GM12872 (cell line): Measurements from ENCODE around the gene SLIT1.

Experiments used
- CTCF ChIP-seq: IDR thresholded peaks from 3 replicates; pipeline ENCODE4 v1.5.1; 2011; ENCODE audit warnings: low read depth, mild to moderate bottlenecking, low read length, moderate library complexity; ENCODE audit not compliant: insufficient read depth

Gene SLIT1

GRCh38 chr10:97099089-97099488 is 86.7 kb downstream of the SLIT1 start:
- no peak for TF ChIP-seq CTCF

- TF ChIP-seq CTCF = no peak
Measured at GRCh38 chr10:97097084-97097433, 88.7 kb downstream of the SLIT1 start.

- no peak for TF ChIP-seq CTCF
Measured at GRCh38 chr10:97096261-97097083, 89.3 kb downstream of the SLIT1 start.

- TF ChIP-seq CTCF = no peak
Measured at GRCh38 chr10:97095701-97096260, 90.0 kb downstream of the SLIT1 start.

- TF ChIP-seq CTCF = no peak
Measured at GRCh38 chr10:97090644-97091043, 95.1 kb downstream of the SLIT1 start.

GRCh38 chr10:97090035-97090434 is 95.7 kb downstream of the SLIT1 start:
- no peak for TF ChIP-seq CTCF

GRCh38 chr10:97089209-97089870 is 96.4 kb downstream of the SLIT1 start:
- no peak for TF ChIP-seq CTCF
